Measurements from ENCODE around the gene PTTG1IP. TPM values are rescaled to one million over a fixed set of nuclear protein-coding genes. Genes with fewer than 3 reads are reported as not detected.

The PTTG1IP gene
- total RNA-seq, 4 donors from 2014 or later = 175 to 328 (median 234) TPM

DNA sequence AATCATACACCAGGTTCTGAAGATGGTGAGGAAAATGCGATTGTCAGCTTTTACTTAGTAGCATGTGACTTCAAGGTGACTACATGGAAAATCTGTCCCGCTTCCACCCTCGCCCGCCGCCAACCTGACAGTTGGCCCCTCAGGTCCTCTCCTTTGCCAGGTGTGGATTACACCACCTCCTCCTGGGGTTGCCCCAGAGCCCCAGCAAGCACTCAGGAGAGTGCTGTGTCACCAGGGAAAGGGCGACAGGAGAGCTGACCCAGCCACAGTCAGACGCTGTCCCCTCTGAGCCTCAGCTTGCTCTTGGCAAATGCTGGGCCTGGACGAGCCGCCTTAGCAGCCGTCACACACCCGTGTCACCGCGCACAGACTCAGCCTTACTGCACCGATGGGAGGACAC lies 17.9 kb downstream of the PTTG1IP start:
- 87 to 91% methylated on average over 14 of the region's 14 CpGs for whole genome bisulfite sequencing, 2 donors
- Histone ChIP-seq H3K36me3 (peaks cover 0 to 99% (median 4%) of the 10 kb centered on the region in 3 donors), H3K27me3 (no peaks in the 10 kb centered on the region), H3K27ac (no peak overlapping the region), H3K9me3 (no peaks in the 10 kb centered on the region), H3K4me1 (peaks cover 0 to 17% (median 0%) of the 10 kb centered on the region in 4 donors), H3K4me3 (no peak overlapping the region)
- DNase-seq (ENCODE audit: low spot score in 2 of 2) = no peak
- TF ChIP-seq, protein P1, sequence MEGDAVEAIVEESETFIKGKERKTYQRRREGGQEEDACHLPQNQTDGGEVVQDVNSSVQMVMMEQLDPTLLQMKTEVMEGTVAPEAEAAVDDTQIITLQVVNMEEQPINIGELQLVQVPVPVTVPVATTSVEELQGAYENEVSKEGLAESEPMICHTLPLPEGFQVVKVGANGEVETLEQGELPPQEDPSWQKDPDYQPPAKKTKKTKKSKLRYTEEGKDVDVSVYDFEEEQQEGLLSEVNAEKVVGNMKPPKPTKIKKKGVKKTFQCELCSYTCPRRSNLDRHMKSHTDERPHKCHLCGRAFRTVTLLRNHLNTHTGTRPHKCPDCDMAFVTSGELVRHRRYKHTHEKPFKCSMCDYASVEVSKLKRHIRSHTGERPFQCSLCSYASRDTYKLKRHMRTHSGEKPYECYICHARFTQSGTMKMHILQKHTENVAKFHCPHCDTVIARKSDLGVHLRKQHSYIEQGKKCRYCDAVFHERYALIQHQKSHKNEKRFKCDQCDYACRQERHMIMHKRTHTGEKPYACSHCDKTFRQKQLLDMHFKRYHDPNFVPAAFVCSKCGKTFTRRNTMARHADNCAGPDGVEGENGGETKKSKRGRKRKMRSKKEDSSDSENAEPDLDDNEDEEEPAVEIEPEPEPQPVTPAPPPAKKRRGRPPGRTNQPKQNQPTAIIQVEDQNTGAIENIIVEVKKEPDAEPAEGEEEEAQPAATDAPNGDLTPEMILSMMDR (IDR thresholded peaks at IDR 0.05) = no peak
- TF ChIP-seq EP300 (IDR thresholded peaks at IDR 0.05) = no peak
- no peak for TF ChIP-seq POLR2A (IDR thresholded peaks at IDR 0.05)

GRCh38 chr21:44854664-44855446 lies 18.6 kb downstream of the PTTG1IP start:
- WGBS, 2 donors = 85 to 89% methylated on average over 31 of the region's 31 CpGs
- no peaks in the 10 kb centered on the region for H3K27me3 ChIP-seq
- TF ChIP-seq, protein P1 (IDR thresholded peaks at IDR 0.05) = no peak
- no peak for TF ChIP-seq EP300 (IDR thresholded peaks at IDR 0.05)
- no peak for TF ChIP-seq POLR2A (IDR thresholded peaks at IDR 0.05)
- peaks cover 5 to 99% (median 6%) of the 10 kb centered on the region in 3 donors for H3K36me3 ChIP-seq
- H3K9me3 ChIP-seq = no peaks in the 10 kb centered on the region
- no peak for DNase-seq (ENCODE audit: low spot score in 2 of 2)
- H3K4me1 ChIP-seq = peaks cover 0 to 17% (median 0%) of the 10 kb centered on the region in 4 donors
- no peak overlapping the region for H3K27ac ChIP-seq
- H3K4me3 ChIP-seq = no peak overlapping the region

DNA sequence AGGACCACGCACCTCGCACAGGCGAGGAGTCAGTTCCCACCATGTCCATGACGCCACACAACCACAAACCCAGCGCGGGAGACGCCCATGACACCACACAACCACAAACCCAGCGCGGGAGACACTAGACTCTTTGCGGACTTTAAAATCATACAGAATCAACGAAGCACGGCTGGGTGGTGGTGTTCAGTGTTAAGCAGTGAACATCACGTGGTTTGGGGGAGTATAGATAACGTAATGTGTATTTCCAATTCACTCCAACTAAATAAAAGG lies 19.2 kb downstream of the PTTG1IP start:
- DNase-seq (ENCODE audit: low spot score in 2 of 2) = no peak
- WGBS, 2 donors = 91 to 92% methylated on average over 14 of the region's 14 CpGs
- H3K36me3 ChIP-seq = peaks cover 6 to 99% (median 7%) of the 10 kb centered on the region in 3 donors
- no peak overlapping the region for H3K27ac ChIP-seq
- no peaks in the 10 kb centered on the region for H3K9me3 ChIP-seq
- H3K27me3 ChIP-seq = no peaks in the 10 kb centered on the region
- H3K4me3 ChIP-seq = no peak overlapping the region
- TF ChIP-seq POLR2A (IDR thresholded peaks at IDR 0.05) = no peak
- TF ChIP-seq, protein P1 (IDR thresholded peaks at IDR 0.05) = no peak
- TF ChIP-seq EP300 (IDR thresholded peaks at IDR 0.05) = no peak
- peaks cover 0 to 15% (median 0%) of the 10 kb centered on the region in 4 donors for H3K4me1 ChIP-seq

DNA sequence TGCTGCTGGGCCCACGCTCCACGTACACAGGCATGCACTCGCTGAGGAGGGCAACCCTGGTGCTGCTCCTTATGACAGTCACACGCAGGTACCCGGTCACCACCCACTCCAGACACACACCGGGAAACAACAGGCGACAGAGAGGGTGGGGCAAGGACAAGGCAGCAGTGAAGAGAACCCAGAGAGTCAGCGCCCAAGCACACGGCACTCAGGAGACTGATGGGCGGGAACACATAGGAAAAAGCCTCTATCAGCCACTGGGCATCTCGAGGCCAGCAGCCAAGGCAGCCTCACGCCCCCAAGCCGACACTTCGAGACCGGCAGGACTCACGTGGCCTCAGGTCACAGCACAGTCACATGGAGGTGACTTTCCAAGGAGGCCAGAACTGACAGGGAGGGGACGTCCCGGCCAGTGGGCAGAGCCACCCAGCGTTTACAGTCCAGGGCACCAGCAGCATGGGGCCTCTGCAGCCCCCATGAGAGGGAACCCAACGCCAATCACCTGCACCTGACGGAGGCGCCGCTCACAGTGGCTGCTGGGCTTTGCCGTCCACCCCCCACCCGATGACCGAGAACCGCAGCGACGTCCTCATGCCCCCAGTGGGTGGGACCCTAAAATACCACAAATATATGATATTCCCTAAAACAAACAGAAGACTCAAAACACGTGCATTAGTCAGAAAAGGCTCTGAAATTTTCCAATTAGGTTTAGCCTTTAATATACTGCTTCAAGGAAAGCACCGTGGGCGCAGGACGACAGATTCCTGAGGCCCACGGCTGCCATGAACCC lies 19.7 kb downstream of the PTTG1IP start:
- Histone ChIP-seq H3K36me3 (peaks cover 6 to 99% (median 7%) of the 10 kb centered on the region in 3 donors), H3K27ac (no peak overlapping the region), H3K4me1 (peaks cover 0 to 10% (median 0%) of the 10 kb centered on the region in 4 donors), H3K9me3 (no peaks in the 10 kb centered on the region), H3K4me3 (no peak overlapping the region), H3K27me3 (no peaks in the 10 kb centered on the region)
- no peak for DNase-seq (ENCODE audit: low spot score in 2 of 2)
- 82 to 86% methylated on average over 29 to 33 of the region's 34 CpGs for WGBS, 2 donors
- TF ChIP-seq, protein P1 (IDR thresholded peaks at IDR 0.05) = no peak

Data from tibial nerve (tissue), 4 donors.